Retinal pigment epithelial cell (primary cell): Measurements from ENCODE around the gene TEAD1.

Experiments
- DNase-seq: peaks from one replicate; pipeline ENCODE4 v3.0.0-alpha.2; 2010; ENCODE audit warnings: low read depth
- H3K4me3 ChIP-seq: 2 replicates; pipeline ENCODE4 v1.5.1; 2011; ENCODE audit warnings: mild to moderate bottlenecking, low read length, control low read depth, moderate library complexity
- CTCF ChIP-seq: conservative IDR thresholded peaks from 2 replicates; pipeline ENCODE4 v1.5.1; 2011; ENCODE audit warnings: low read depth, low read length, control low read depth, inconsistent platforms

The TEAD1 gene

DNA sequence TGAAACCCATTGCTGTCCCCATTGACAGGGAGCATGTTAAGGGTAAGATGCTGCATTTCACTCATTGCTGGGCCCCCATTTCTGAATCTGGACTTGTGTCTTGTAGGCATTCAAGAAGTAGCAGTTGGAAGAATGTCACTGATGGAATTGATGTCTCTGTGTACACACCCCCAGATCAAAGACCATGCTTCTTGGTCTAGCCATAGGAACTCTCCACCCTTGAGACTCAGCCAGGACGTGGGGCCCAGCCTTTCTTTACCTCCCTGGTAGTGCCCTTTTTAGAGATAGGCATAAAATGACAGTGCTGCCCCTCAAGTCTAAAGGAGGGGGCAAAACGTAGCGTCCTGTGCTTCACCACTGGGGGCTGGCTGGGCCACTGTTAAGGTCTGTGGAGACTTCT is 135.1 kb downstream of the TEAD1 start:
- DNase-seq = no peak
- no peak for TF ChIP-seq CTCF
- H3K4me3 ChIP-seq = no peak overlapping the region

DNA sequence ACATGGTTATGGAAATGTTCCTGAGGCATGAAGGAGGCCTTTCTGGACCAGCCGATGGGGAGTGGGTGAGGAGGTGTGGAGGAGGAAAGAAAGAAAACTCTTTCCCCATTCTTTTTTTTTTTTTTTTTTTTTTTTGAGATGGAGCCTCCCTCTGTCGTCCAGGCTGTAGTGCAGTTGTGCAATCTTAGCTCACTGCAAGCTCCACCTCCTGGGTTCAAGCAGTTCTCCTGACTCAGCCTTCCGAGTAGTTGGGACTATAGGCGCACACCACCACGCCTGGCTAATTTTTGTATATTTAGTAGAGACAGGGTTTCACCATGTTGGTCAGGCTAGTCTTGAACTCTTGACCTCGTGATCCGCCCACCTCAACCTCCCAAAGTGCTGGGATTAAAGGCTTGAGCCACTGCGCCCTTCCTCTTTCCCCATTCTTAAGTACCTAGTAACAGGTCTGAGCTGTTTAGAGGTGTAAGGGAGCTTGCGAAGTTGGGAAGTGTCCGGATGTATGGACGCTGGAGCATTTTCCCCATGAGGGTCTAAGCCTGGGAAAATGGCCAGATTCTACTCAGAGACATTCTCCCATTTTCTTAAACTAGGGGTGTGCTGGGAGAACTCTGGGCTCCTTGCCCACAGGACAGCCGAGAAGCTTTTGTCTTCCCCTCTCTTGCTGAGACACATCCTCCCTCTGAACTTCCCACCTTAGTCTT is 135.8 kb downstream of the TEAD1 start:
- no peak for DNase-seq
- TF ChIP-seq CTCF = no peak
- no peak overlapping the region for H3K4me3 ChIP-seq

DNA sequence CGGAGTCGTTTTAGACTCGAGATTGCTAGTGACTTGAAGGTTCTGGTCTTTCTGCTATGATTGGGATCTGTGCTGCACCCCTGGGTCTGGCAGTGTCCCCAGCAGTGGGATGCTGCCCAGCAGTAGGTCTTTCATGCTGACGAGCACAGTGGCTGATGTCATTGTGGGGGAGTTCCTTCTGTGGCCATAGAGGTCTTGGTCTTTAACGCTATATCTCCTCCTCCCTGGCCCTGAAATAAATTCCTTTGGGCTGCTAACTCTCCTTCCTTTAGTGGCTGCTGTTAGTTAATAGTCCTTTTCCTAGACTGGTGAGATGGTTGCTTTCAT is 136.3 kb downstream of the TEAD1 start:
- no peak for DNase-seq
- H3K4me3 ChIP-seq = no peak overlapping the region
- TF ChIP-seq CTCF = no peak

GRCh38 chr11:12811861-12812260 is 137.6 kb downstream of the TEAD1 start:
- H3K4me3 ChIP-seq = no peak overlapping the region
- TF ChIP-seq CTCF = no peak
- no peak for DNase-seq

DNA sequence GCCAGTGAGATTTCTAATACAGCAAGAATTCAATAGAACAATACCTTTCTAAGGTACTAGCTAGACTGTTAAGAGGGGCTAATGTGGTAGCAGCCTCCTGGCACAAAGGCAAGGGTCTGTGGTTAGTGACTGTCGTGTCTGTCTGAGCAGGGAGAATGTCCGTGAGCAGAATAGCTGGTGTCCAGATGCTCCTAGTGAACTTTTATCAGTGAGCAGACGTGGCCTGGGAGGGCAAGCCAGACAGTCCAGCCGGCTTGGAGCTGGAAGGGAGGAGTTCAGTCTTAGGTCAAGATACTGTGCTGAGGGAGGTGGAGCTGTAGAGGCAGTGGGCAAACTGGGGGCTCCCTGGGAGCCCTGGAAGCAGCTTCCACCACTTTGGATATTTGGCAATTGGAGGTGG is 138.6 kb downstream of the TEAD1 start:
- no peak for DNase-seq
- H3K4me3 ChIP-seq = no peak overlapping the region
- TF ChIP-seq CTCF = no peak

GRCh38 chr11:12813371-12814225 is 139.4 kb downstream of the TEAD1 start:
- no peak for DNase-seq
- no peak overlapping the region for H3K4me3 ChIP-seq
- no peak for TF ChIP-seq CTCF

GRCh38 chr11:12815129-12815480 is 140.9 kb downstream of the TEAD1 start:
- H3K4me3 ChIP-seq = peak overlapping the region; percentile 14
- DNase-seq = no peak
- no peak for TF ChIP-seq CTCF
